ENCODE data around the gene OSTN.
"Not testable (repeated sequence)": the region's sequence is repeated elsewhere in the genome, so short reads cannot be mapped to it uniquely, and the experiment has no call there.

The OSTN gene

DNA sequence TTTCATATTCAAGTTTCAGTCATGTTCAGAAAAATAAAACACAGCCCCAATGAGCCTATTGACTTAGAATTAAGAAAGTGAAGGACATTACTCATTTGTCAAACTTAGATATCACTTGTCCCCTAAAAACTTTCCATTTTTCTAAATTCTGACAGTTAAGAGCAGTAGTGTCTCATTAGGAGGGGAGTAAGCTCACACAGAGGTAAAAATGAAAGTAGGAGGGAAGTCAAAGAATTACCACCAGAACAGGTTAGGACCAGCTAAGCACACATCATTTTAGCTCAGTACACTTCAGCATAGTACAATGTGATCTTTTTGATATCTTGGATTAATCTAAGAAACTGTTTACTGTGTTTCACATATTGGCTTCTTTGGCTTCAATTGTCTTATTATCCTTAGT, 64.3 kb downstream of the OSTN start:
- no peak for DNase-seq (ENCODE audit: low spot score)

DNA sequence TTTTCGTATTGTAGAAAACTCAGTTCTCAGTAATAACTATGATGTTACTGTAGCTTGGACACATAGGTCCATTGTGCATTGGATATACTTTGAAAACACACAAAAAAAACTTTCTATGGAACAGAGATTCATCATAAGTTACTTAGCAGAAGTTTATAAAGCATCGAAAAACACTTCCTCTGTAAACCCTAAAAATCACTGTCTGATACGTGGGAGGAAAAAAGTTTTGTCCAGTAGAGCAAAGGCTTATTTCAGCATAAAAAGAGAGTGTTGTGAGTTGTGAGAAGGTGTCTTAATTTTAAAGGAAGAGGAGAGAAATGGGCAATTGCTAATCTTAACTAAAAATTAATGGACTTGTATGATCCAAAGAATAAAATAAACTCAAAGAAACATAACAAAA, 64.8 kb downstream of the OSTN start:
- DNase-seq (ENCODE audit: low spot score): no peak

DNA sequence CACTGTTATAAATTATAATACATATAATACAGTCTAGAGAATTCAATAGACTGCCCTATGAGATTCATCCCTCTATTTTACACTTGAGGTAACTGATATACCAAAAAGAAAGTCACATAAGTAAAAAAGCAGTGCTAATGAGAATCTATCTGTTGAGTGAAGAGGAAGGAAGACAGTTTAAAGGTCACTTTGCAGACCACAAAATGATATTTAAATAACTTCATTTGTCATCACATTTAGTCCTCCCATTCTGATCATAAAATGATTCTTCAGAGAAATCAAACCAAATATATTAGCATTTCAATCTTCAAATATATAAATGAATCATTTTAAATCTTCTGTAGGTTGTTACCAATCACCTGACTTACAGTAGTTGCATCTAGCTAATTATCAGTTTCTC, 69.7 kb downstream of the OSTN start:
- DNase-seq (ENCODE audit: low spot score): no peak

DNA sequence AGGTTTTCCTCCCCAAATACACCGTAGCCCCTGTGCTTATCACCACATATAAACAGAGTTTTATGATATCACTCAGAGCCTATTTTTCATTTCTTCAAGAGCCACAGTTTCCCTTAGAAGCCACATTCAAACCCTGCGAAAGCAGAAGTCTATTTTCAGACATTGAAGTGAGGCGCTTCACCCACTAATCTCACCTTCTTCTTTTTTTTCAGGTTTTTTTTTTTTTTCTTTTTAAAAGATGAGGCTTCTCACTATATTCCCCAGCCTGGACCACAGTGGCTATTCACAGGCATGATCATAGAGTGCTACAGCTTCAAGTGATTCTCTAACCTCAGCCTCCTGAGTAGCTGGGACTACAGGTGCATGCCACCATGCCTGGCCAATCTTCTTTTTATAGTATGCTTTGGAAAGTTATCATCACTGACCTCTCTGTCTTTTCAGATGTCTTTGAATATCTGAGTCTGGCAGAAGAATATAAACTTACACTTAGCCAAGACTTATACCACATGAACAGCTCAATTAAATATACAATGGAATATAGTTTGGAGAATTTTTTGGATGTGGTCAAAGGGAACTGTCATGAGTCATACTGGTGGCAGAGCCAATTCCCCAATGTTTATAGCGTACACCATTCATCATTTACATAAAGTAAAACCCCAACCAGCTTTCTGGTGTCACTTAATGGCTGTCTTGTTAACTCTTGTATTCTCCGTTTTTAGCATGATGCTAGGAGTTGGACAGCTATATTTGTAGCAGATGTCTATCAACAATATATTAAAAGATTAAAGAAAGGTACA, 70.4 kb downstream of the OSTN start:
- DNase-seq (ENCODE audit: low spot score): no peak

DNA sequence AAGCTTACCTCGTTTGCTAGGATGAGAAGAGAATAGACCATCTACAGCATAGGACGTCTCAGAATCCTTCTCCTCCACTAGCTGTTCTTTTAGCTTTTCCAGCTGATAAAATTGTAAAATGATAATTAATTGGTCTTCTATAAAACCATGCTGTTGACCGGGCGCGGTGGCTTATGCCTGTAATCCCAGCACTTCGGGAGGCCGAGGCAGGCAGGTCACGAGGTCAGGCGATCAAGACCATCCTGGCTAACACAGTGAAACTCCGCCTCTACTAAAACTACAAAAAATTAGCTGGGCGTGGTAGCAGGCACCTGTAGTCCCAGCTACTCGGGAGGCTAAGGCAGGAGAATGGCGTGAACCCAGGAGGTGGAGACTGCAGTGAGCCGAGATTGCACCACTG, 76.2 kb downstream of the OSTN start:
- DNase-seq (ENCODE audit: low spot score): not testable (repeated sequence)

DNA sequence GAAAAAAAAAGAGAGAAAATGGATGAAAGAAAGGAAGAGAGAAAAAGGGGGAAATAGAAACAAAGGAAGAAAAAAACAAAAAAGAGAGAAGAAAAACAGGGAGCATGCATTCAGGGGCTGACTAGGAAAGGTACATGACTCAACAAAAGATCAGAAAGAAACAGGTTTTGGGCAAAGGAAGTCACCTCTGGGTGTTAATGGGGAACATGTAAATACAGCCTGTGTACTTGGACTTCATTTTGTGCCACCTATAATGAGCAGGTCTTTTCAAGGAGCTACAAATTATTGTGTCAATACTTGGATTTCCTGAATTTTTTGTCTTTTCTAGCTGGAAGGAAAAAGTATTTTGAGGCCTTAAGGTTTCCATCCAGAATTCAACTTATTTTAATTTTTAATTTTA, 76.7 kb downstream of the OSTN start:
- DNase-seq (ENCODE audit: low spot score): no peak

DNA sequence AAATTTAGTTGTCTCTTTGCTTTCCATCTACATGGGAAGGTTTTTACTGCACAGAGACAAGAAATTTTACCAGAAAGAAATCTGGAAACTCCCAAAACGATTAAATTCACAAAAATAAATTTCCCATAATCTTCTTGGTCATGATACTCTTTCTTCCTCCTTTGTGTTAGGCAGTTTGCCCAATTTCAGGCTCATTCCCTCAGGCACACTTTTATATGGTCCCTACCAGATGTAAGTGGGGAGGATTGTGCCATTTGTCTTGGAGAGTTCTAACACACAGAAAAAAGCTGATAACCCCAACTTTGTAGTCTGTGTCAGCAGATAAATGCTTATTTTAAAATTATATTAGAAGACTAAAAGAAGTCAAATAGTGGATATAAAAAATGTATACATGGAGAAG, 81.1 kb downstream of the OSTN start:
- no peak for DNase-seq (ENCODE audit: low spot score)

DNA sequence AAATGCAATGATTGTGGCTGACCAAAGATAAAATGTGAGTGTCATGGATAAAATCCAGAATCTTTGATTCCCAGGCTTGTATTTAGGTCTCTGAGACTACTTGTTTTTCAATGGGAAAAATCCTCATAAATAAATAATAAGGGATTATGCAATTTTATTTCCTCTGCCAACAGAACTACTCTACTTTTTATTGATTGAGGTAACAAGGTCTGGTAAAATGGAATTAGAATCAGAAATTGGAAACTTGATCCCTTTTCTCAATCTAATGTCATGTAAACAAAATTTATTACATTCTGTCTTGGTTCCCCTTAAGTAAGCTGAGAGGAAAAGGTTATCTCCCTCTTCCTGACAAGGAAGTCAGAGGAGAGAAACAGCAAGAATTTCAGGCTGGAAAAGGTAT, 81.8 kb downstream of the OSTN start:
- DNase-seq (ENCODE audit: low spot score): no peak

DNA sequence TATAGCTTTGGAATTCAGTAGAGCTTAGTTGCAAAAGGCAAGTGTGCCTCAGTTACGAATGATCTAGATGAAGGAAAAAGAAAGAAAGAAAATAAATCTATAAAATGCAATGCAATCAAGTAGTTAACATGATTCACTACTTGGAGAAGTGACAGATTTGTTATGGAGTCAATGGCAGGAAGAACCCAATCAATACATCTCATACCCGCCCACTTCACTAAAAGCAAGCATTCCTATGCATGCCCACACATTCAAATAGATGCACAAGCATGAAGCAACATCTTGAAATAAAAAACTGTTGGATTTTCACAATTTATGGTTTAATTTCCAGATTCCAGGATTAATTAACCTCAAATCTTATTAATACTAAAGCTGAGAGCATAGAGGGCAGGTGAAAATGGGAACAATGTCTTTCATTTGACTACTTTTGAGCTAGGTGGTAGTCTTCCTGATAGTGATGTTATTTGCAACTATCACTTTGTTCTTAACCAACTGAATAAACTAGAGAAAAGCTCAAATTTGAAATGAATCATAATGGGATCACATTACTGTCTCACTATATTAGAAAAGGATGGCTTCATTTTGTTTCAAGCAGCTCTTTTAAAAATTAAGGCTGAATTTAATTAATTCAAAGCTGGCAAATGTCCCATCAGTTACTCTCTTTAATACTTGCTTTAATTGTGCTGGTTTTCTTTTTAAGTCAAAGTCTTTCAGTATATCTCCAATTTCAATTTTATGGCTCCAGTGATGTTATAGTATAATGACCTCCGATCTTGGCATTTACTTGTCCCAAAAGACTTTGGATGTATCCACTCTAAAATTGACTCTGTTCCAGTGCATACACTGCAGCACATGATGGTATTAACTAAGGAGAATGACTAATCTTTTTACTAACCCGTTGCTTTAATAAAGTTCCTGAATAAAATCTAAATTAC, 83.5 kb downstream of the OSTN start:
- DNase-seq (ENCODE audit: low spot score): no peak

DNA sequence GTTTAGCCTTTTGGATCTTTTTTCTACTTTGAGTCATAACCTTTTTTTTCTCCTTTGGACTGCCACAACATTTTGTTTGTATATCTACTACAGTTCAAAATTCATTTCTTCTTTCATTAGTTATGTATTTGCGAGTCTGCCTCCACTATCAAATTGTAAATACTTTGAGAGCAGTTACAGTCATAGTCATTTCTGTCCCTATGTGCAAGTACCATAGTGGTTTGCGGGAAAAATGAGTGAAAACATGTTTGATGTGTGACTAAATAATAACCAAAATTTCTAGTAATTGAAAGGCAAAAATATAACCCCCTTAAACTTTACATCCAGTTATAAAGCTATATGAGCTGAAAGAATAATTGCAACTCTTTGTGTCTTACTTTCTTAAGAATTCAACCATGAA, 84.4 kb downstream of the OSTN start:
- DNase-seq (ENCODE audit: low spot score): no peak

DNA sequence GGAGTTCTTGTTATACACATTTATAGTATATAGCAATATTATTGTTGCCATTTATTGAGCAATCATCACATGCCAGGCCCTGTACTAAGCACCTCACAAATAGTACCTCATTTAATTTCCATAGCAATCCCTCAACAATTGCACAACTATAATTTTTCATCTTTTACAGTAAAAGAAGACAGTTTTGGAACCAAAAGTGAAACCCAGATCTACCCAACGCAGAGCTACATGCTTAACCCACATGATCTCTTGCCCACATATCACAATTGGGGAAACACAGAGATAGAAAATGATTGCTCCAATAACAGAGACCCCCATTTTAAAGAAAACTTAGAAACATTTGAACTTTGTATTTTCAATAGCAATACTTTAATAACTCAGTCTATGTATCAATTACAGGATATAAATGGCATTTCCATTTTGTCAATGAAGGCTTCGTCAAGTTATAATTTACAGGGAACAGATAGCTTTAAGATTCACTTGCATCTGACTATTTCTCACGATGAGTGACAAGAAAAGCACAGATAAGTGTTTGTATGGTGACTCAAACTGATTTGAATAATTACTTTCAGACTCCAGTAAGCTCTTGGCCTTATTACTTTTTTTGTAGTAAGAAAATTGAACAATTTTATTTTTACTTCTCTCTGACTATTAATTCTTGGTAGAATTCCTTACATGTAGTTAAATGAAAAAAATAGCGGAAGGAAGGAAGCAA, 91.4 kb downstream of the OSTN start:
- no peak for DNase-seq (ENCODE audit: low spot score)

DNA sequence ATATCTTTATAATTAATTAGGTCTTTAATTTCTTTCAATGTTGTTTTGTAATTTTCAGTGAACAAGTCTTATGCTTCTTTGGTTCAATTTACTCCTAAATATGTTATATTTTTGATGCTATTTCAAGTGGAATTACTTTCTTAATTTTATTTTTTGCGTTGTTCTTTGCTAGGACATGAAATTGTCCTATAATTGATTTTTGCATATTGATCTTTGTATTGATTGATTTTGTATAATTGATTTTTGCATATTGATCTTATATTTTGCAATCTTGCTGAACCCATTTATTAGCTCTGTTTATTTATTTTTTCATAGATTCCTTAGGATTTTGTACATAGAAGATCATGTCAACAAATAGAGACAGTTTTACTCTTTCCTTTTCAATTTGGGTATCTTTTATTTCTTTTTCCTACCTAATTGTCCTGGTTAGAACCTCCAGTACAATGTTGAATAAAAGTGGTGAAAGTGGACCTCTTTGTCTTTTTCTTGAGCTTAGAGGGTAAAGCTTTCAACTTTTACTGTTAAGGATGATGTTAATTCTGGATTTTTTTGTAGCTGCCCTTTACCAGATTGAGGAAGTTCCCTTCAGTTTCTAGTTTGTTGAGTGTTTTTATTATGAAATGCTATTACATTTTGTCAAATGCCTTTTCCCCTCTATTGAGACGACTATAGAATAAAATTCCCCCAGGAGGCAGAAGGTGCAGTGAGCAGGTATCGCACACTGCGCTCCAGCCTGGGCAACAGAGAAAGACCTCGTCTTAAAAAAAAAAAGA, 93.4 kb downstream of the OSTN start:
- no peak for DNase-seq (ENCODE audit: low spot score)

DNA sequence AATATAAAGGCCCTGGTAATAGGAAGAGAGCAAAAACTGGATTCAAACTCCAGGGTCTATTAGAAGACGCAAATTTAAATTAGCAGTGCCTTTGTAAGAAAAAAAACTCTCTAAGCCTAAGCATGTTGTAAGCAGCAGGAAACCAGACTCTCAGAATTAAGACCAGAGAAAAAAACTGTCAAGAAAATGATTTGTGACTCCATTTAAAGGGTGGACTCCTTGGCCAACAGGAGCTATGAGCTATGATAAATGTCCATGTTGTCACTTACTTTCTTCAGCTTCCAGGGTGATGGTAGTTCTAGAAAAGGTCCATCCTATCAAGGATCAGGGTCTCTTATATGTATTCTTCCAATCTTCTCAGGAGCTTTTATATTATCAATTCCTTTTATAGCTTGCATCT, 95.2 kb downstream of the OSTN start:
- DNase-seq (ENCODE audit: low spot score): no peak

DNA sequence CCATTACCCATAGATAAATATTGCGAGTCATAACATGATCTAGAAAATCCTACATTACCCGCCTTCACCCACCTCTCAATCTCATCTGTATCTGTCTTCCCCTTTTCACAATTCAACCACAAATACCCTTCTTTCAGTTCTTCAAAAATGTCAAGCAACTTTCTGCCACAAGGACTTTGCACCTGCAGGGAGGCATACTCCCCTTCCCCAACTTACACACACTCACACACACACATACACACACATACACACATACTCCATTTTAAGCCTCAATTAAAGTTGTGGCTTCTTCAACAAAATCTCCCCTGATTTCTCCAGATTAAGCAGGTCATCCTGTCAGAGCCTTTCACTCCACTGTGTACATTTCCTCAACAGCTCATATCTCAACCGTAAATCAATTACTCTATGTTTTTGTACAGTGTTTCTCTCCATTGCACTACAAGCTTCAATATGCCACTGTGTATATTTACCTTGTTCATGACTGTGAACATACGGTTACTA, 97.0 kb downstream of the OSTN start:
- DNase-seq (ENCODE audit: low spot score): no peak

DNA sequence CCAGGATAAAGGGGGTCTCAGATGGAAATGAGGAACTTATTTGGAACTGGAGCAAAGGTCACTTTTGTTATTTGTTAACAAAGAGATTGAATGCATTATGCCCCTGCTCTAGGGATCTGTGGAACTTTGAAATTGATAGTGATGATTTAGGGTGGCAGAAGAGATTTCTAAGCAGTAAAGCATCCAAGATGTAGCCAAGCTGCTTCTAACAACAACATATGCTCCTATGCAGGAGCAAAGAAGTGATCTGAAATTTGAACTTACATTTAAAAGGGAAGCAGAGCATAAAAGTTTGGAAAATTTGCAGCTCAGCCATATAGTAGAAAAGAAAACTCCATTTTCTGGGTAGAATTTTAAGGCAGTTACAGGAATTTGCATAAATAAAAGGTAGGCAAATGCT, 99.8 kb downstream of the OSTN start:
- no peak for DNase-seq (ENCODE audit: low spot score)

DNA sequence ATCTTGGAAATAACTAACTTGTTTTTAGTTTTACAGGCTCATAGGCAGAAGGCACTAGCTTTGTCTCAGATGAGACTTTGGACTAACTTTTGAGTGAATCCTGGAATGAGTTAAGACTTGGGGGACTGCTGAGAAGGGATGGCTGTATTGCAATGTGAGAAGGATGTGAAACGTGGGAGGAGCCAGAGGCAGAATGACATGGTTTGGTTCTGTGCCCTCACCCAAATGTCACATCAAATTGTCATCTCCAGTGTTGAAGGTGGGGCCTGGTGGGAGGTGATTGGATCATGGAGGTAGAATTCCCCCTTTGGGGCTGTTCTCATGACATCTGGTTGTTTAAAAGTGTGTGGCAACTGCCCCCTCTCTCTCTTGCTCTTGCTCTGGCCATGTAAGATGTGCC, 101.4 kb downstream of the OSTN start:
- DNase-seq (ENCODE audit: low spot score): no peak

DNA sequence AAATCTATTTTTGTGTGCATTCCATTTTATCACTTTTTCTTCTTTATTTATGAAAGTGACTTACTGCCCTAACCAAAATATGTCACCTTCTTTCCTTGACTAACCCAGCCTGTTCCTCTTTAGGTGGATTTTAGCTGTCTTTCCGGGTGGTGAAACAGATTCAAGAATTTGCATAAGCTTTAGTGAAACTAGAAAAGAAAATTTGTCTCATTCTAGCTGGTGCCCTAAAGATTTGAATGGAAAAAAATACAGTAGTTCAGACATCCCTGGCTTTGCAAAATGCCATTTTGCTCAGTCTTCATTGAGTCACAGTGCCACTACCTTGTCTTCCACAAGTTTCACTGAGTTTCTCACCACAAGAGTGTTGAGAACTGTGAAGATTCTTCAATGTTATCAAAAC, 102.0 kb downstream of the OSTN start:
- no peak for DNase-seq (ENCODE audit: low spot score)

DNA sequence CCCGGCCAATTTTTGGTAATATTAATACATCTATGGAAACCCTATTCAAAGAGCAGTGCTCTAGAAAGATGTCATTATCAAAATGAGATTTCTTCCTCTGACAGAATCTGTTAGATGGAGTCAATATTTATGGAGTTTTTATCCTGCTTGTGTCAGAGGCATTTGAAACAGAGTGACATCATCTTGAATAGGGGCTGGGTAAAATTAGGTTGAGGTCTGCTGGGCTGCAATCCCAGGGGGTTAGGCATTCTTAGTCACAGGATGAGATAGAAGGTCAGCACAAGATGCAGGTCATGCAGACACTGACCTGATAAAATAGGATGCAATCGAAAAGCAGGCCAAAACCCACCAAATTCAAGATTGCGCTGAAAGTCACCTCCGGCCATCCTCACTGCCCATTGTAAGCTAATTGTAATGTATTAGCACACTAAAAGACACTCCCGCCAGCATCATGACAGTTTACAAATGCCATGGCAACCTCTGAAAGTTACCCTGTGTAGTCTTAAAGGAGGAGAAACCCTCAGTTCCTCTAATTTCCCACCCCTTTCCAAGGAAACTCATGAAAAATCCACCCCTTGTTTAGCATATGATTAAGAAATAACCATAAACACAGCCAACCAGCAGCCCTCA, 102.9 kb downstream of the OSTN start:
- DNase-seq (ENCODE audit: low spot score): no peak

DNA sequence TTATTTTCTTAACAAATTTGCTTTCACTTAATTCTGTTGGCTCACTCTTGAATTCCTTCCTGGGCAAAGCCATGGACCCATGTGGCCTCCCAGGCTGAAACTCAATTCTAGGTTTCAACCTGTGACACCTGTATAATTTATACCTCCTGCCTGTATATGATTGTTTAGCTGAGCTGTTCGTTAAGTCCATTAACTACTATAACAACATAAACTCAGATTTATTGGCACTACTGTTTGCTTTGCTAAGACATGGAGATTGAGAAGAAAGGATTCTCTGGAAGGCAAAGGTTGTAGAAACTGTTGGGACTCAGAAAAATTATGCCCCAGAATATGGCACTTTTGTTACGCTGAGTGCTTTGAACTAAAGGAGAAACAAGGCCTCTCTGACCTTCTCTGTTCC, 103.4 kb downstream of the OSTN start:
- no peak for DNase-seq (ENCODE audit: low spot score)

DNA sequence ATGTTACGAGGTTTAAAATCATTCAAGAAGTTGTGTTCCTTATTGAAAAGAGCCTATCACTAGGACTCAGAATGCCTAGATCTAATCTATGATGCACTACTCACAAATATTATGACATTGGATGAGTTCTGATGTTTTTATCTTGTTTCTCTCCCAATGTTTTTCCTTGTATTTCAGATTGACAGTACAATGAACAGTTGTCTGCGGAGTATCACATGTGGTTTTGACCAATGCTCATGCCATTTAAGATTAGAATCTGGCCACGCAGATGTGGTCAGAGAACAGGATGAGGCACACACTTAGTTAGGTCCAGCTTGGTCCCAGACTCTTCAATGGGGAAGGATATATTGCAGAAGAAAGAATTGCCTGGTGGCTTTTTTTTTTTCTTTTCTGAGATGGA, 104.6 kb downstream of the OSTN start:
- DNase-seq (ENCODE audit: low spot score): peak; percentile 49

DNA sequence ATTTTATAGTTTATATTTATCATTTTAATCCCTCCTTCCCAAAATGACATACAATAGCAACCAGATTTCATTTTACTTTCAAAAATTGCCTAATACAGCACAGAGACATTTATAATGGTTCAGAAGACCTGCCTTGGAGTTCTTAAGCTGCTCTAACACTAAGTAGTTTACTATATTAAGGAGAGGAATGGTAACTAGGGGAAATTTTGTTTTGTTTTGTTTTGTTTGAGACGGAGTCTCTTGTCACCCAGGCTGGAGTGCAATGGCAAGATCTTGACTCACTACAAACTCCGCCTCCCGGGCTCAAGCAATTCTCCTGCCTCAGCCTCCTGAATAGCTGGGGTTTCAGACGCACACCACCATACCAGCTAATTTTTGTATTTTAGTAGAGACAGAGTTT, 107.4 kb downstream of the OSTN start:
- no peak for DNase-seq (ENCODE audit: low spot score)

Measured in SK-N-DZ (cell line).